GM18520 (cell line): ENCODE measurements around the gene FHL3.

ENCODE experiments used
- ATAC-seq: cut with Tn5 transposase; IDR thresholded peaks from one replicate; pipeline ENCODE4 v1.9.1; 2021; ENCODE audit not compliant: unreplicated experiment

FHL3 gene

DNA sequence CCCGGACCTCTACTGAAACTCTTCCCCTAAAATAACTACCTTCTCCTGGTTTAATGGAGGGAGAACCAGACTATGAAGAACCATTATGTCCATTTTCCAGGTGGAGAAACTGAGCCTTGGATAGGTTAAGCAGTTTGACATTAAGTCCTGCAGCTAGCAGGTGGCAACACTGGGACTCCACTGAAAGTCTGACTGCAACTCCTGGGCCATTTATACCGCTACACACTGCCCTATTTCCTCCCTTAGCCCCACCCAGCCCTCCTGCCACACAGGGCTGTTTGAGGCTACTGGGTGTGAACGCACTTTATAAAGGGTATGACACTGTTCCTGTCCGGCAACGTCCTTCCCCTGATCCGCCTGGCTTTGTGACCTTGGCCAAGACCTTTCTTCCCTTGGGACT, 58.0 kb downstream of the FHL3 start:
- ATAC-seq = no peak
